ENCODE measurements around the gene PUM2.

Gene PUM2

GRCh38 chr2:20215183-20216040 lies 135.2 kb downstream of the PUM2 start:
- no peak for DNase-seq

- no peak for DNase-seq
These were observed 136.0 kb downstream of the PUM2 start for GRCh38 chr2:20214566-20215182.

DNA sequence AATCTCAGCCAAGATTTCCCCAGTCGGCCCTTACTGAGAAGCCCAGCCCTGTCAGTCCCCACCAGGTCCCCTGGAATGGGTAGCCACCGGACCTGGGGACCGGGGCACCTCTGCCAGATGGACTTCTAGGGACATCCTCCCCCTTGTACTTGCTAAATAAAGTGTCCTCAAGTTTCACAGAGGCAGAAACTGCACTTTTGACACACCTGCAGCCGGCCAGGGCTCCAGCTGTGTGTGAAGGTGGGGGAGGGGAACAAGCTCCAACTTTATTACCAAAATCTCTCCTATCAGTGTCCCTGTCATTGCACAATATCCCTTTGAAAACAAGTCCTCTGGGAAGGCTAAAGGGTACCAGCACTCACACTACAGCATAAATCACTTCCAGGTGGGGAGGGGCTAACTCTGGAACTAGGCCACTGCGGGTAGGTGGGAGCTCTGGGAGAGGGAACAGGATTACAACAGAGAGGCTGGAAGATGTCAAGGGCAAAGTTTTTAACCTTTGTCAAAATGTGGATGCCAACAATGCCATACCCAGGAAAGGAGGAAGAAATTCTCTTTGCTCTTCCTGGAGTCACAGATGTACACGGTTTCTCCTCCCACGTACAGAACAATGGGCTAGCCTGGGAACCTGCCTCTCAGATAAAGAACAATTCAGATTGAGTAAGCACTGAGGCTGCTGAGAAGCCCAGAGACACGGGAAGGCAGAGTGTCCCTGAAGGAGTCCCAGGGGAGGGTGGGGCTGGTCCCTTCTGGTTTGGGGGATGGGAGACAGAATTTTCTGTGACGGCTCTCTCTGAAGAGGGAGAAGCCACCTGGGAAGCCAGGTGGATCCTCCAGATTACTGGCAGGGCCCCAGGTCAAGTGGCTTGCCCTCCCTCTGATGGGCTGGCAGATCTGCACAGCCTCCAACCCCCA lies 136.7 kb downstream of the PUM2 start:
- DNase-seq, result no peak

DNA sequence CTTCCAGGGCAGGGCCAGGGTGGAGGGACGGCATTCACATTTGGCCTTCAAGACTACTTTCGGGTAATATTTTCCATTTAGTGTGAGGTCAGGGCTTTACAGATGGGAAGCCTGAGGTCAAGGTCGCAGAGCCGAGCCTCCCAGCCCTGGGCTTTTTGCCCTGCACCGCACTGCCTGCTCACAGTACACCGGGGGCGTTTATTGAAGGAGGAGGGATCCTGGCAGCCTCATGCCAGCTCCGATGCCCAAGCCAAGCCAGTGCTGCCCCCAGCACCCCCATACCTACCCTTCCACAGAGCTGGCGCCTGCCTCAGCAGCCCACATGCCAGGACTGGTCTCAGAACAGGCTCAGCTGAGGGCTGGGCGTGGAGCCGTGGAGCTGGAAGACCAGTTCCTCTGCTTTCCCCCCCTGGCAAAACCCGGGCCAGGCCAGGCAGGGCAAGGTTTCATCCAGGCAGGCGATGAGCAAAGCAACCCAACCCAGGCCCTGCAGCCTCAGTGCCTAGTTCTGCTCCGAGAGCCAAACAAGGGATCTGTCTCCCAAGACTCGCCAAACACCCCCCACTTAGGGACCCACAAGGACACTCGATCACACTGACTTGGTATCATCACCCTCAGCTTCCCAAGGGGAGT lies 137.7 kb downstream of the PUM2 start:
- no peak for DNase-seq

- DNase-seq, result no peak
These were observed 138.2 kb downstream of the PUM2 start for GRCh38 chr2:20212459-20212870.

DNA sequence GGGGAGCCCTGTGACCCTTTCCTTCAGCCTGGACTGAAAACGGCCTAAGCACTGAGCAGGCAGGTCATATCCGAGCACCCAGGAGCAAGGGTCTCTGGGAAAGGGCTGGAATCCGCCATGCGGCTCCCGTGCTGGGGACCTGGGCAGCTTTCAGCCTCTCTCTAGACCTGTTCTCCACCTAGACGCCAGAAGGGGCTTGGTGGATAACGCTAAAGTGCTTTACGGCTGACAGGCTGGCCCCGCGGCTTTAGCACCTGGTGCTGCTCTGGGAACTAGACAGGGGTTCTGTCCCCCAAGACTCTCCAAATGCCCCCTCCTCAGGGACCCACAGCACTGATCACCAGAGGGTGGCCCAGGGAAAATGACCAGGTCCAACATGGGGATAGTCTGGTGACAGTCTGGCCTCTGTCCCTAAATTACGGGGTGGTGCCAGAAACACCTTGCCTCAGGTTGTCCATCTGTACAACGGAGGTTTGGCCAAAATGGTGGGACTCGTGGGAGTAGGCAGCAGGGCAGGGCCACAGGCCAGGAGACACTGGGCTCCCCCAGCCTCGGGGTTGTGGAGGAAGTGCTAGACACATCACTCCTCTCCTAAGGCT lies 138.7 kb downstream of the PUM2 start:
- DNase-seq, result no peak

GRCh38 chr2:20211420-20211819 lies 139.2 kb downstream of the PUM2 start:
- DNase-seq, result no peak

- no peak for DNase-seq
These were observed 140.2 kb downstream of the PUM2 start for GRCh38 chr2:20210462-20210861.

- no peak for DNase-seq
These were observed 141.1 kb downstream of the PUM2 start for GRCh38 chr2:20209373-20210109.

GRCh38 chr2:20208476-20208859 lies 142.2 kb downstream of the PUM2 start:
- no peak for DNase-seq

DNA sequence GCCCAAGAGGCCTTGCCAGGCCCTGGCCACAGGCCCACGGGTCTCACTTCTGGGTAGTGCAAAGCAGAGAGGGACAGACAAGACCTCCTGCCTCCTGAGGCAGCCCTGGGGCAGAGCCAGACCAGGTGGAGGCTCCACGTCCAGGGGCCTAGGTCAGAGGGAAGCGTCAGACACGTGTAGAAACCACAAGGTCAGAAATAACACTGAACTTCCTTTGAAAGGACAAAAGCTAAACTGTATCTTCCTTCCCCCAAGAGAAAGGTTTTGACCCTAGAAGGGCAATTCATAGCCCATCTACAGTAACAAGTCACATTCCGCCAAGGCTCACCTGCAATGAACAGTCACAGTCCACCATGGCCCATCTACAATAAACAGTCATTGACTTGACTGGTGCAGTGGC lies 143.6 kb downstream of the PUM2 start:
- no peak for DNase-seq

DNA sequence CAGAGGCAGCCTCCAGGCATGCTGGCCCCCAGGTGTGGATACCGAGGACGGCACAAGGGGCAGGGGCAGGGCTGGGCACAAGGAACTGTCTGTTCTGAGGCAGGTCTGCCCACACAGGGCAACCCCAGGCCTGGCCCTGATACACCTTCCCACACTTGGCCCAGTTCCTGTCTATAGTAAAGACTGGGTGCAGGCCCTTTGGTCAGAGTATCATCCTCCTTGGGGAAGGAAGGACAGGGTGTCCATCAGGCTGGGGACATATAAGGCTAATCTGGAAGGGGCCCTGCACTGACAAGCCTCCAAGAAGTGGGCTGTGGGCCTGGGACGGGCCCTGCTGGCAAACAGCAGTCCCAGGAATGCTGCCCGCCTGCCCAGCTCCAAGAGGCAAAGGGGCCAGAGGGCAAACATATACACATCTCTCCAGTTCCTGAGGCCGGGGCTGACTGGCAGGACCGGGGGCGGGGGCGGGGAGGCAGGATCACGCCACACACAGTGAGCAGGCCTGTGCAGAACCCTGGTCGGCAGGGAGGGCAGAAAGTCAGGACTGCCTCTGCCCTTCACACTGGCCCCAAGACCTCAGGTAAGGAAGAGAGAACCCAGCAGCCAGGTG lies 144.6 kb downstream of the PUM2 start:
- no peak for DNase-seq

- no peak for DNase-seq
These were observed 145.6 kb downstream of the PUM2 start for GRCh38 chr2:20205069-20205468.

GRCh38 chr2:20203521-20204225 lies 147.0 kb downstream of the PUM2 start:
- no peak for DNase-seq

DNA sequence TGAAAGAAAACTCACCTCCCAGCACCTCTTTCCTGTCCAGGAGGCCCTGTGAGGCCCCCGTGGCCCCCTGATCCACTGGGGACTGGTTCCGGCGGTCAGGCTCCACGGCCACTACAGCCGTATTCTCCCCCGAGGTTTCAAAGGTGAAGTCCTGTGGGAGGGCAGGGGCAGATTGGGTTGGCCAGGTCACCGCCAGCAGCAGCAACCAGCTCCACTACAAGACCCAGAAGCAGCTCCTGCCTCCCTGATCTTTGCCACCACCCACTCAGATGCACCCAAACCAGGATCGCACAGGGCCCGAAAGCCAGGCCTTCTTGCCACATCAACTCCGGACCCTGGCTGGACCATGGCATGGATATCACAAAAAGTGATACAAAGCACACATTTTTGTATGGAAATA lies 147.6 kb downstream of the PUM2 start:
- DNase-seq, result no peak

DNA sequence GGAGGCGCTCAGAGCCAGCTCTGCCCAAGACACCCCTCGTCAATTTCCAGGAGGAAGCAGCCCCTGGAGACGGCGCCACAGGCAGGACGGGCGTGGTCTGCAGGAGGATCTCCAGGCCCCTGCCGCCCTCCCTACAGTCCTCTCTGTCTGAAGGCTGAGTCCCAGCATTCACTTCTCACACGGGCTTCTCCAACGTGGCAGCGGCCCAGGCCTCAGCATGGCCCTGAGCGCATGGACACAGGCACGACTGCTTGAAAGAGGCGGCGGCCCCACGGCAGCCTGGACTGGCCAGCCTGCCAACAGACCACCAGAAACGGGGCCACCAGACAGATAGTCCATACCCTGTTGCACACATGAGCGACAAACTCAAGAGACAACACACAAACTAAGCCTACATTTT lies 149.0 kb downstream of the PUM2 start:
- no peak for DNase-seq

GRCh38 chr2:20200697-20201555 lies 149.7 kb downstream of the PUM2 start:
- no peak for DNase-seq

GRCh38 chr2:20199633-20200270 lies 150.9 kb downstream of the PUM2 start:
- DNase-seq, result no peak

Data from midbrain (tissue), 1 donor.